GM19463 (cell line): Measurements from ENCODE around the gene ANKRD33.
"Not testable (repeated sequence)": the region's sequence is repeated elsewhere in the genome, so short reads cannot be mapped to it uniquely, and the experiment has no call there.

Source experiments
- ATAC-seq: cut with Tn5 transposase; IDR thresholded peaks from one replicate; pipeline ENCODE4 v1.9.1; 2021; ENCODE audit warnings: mild to moderate bottlenecking, moderate library complexity; ENCODE audit not compliant: unreplicated experiment

ANKRD33 gene

DNA sequence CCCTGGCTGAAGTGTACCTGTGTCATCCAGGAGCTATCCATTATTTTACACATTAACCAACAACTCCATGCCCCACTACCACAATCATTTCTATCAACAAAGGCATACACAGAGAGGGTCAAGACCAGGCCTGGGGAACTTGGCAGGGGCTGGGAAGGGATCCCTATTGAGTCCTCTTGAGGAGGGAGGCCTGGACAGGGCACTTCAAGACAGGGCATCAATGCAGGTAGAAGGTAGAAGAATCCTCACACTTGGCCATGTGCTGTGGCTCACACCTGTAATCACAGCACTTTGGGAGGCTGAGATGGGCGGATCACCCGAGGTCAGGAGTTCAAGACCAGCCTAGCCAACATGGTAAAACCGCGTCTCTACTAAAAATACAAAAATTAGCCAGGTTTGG, 13.4 kb upstream of the ANKRD33 start:
- no peak for ATAC-seq

DNA sequence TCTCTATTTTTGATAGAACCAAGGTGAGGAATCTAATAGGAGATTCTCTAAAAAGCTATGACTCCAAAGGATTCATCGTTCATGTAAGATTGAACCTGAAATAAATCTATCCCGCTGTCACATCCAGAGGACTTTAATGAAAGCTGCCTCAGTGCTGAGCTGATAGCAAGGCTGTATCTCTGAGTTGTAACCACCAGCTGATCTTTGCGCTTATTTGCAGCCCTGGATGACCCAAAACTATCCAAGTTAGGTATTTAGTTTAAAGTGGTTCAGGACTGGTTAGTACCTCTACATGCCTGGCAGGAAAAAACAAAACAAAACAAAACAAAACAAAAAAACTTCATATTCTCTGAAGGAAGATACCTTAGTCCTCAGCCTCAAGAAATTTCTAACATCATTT, 8.8 kb upstream of the ANKRD33 start:
- ATAC-seq: no peak

- no peak for ATAC-seq
Observed at GRCh38 chr12:51883295-51883694, 4.6 kb upstream of the ANKRD33 start.

DNA sequence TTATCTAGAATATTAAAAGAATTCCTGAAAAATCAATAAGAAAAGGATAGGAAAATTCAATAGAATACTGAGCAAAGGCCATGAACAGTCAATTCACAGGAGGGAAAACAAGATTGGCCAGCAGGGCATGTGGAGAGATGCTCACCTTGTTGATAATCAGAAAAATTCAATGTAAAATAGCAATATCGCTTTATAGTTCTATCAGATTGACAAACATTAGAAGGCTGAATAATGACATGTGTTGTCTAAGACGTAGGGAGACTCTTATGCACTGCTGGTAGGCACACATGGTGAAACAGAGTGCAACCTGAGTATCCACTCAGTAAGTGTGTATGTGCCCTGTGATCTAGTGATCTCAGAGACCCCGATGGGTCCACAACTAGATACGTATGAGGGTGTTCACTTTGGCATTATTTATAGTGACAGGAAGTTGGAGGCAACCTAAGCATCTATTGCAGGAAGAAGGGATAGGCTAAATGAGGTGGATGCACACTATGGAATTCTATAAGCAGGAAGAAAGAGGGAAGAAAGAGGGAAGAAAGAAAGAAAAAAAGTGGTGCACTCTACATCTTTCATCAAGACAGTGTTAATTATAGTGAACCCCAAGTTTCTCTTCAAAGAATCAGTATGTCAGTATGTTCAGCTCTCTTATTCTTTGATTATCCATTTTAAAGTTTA, 3.8 kb upstream of the ANKRD33 start:
- no peak for ATAC-seq

DNA sequence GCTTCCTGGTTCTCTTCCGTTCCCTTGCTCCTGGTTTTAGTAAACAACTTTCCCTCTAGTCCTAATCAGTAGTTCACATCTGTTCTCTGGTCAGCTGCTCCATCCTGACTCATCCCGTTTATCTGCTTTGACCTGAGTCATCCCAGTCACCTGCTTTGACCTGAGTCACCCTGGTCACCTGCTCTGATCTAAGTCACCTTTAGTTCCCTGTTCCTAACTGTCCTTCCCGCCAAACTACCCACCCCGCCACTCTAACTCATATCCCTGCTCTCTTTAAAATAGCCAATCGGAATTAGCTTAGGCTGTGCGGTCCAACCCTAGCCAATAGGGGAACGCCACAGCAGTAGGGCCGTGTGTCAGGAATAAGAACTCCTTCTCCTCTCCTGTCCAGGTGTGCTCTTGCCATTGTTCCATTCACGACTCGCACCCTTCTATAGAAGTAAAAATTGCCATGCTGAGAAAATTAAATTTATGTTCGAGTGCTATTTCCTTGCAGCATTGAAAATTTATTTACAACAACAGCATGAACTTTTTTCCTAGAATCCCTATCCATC, 3.1 kb upstream of the ANKRD33 start:
- ATAC-seq: no peak

- ATAC-seq: not testable (repeated sequence)
Observed at GRCh38 chr12:51885294-51886020, 2.4 kb upstream of the ANKRD33 start.

- no peak for ATAC-seq
Observed at GRCh38 chr12:51886021-51886710, 1.7 kb upstream of the ANKRD33 start.

DNA sequence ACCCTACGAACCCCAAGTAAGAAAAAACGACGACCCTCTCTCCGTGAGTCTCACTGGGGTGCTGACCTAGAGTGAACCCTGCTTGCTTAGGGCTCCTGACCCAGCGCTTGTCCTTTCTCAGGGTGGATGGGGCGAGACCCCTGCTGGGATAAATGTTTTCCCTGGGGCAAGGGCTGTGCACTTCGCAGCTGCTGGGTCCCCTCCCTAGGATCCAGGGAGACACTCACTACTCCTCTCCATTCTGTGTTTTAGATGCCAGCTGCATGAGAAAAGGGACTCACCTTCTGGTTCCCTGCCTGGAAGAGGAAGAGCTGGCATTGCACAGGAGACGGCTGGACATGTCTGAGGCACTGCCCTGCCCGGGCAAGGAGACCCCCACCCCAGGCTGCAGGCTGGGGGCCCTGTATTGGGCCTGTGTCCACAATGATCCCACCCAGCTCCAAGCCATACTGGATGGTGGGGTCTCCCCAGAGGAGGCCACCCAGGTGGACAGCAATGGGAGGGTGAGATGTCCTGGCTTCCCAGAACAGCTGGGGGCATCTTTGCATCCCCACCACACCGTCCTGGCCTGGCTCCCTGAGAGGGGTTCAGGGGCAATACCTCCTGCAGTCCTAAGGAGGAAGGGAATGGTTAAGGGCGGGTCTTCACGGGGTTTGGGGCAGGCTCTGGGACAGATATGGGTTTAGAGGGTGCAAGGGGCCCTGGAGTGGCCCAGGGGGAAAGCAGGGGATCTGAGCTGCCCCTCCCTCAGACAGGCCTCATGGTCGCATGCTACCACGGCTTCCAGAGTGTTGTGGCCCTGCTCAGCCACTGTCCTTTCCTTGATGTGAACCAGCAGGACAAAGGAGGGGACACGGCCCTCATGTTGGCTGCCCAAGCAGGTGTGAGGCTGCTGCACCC, 663 bp downstream of the ANKRD33 start:
- ATAC-seq: no peak

GRCh38 chr12:51889216-51890132, 1.6 kb downstream of the ANKRD33 start:
- no peak for ATAC-seq

GRCh38 chr12:51890133-51890464, 2.2 kb downstream of the ANKRD33 start:
- no peak for ATAC-seq

- no peak for ATAC-seq
Observed at GRCh38 chr12:51890511-51891171, 2.7 kb downstream of the ANKRD33 start.

DNA sequence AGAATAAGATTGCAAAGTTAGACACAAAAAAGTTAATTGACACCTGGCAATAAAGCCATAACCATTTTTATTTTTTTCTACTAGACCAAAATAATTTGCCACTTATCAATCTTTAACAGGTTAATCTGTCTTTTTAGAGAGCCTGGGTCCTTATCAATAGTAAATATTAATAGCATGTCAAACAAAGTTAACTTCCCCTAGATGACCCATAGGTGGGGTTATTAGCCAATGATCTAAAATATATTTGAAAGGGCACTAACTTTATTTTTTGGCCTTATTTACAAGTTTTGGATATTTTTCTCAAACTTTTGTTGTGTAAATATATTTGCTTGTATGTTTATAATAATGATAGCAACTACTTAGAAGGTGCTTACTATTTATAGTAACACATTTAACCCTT, 3.9 kb downstream of the ANKRD33 start:
- no peak for ATAC-seq

GRCh38 chr12:51893786-51894185, 5.9 kb downstream of the ANKRD33 start:
- no peak for ATAC-seq

DNA sequence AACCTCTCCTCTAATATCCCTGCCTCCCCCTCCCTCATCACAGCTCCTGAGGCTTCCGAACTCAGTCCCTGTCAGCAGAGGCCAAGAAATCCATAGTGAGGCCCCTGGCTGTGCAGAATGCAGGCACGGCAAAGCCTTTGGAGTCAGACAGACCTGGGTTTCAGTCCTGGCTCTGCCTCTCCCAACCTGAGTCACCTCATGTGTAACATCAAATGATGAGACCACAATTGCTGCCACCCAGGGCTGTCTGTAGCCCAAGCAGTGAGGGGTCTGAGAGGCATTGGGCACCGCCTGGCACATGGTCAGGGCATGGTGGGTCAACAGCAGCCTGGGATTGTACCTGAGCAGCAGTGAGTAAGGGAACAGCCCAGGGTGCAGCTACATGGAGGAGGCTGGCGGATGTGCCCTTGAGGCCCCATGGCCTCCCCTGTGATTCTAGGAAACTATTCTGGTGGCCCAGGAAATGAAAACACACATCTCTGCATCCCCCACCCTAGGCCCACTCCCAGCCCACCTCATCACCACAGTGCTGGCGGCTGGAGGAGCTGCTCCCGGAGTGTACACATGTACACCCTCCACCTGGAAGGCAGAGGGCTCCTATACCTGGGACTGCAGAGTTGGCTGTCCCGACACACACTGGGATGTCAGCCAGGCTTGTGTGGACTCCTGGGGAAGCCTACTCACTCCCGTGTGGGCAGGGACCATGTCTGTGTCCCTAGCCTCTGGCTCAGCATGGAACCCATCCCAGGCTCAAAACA, 7.7 kb downstream of the ANKRD33 start:
- ATAC-seq: no peak

- ATAC-seq: no peak
Observed at GRCh38 chr12:51896236-51896635, 8.3 kb downstream of the ANKRD33 start.

DNA sequence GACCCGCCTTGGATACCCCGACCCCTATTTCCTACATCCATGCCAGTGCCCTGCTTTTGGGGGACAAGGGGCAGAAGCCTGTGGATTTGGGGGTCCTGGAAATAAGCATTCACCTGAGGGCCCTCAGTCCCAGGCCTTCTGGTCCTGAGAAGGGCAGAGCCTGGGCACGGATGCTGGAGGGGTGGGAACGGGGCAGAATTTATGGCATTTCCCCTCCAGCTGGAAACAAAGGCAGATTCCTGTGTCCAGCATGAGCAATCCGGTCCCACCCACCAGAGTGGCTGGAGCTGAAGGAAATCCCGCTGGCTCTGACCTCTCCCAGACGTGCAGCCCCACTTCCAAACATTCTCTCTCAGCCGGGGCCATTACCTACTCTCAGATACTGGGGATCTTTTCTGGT, 9.3 kb downstream of the ANKRD33 start:
- no peak for ATAC-seq

- ATAC-seq: no peak
Observed at GRCh38 chr12:51898506-51898905, 10.6 kb downstream of the ANKRD33 start.

- ATAC-seq: no peak
Observed at GRCh38 chr12:51898937-51899336, 11.0 kb downstream of the ANKRD33 start.
